HG02798 (cell line): ENCODE results near the gene TOR4A.

Source experiments
- ATAC-seq: cut with Tn5 transposase; IDR thresholded peaks from one replicate; pipeline ENCODE4 v1.9.1; 2021; ENCODE audit warnings: mild to moderate bottlenecking; ENCODE audit not compliant: unreplicated experiment, poor library complexity

TOR4A gene

GRCh38 chr9:137330689-137331088, 53.2 kb downstream of the TOR4A start:
- ATAC-seq = no peak

- ATAC-seq = no peak
Observed at GRCh38 chr9:137331929-137332328, 54.4 kb downstream of the TOR4A start.
